Smooth muscle cell (in vitro differentiated cells): ENCODE measurements around the gene ABHD10. TPM values are rescaled to one million over a fixed set of nuclear protein-coding genes. Genes with fewer than 3 reads are reported as not detected.
A peak's percentile ranks its signal among the peaks of the same experiment; 100 is the strongest.

Source experiments
- DNase-seq: peaks from one replicate; lab custom pipeline; 2025; ENCODE audit not compliant: unreplicated experiment; lab: John Stamatoyannopoulos, UW
- H2AFZ ChIP-seq: fragments of 200-600 bp; sonication (generic); 2 replicates; pipeline ENCODE4 v1.6.0; 2016; ENCODE audit warnings: antibody characterized with exemption, low read depth, mild to moderate bottlenecking
- H3F3A ChIP-seq: fragments of 200-600 bp; sonication (generic); 2 replicates; pipeline ENCODE4 v1.6.0; 2017; ENCODE audit warnings: antibody characterized with exemption, low read depth
- H3K27ac ChIP-seq: fragments of 200-600 bp; sonication (generic); 2 replicates; pipeline ENCODE4 v1.5.1; 2016; ENCODE audit warnings: low read depth, mild to moderate bottlenecking
- H3K27me3 ChIP-seq: fragments of 200-600 bp; sonication (generic); 2 replicates; pipeline ENCODE4 v1.6.1; 2016; ENCODE audit warnings: low read depth, mild to moderate bottlenecking
- H3K36me3 ChIP-seq: fragments of 200-600 bp; sonication (generic); 2 replicates; pipeline ENCODE4 v1.5.1; 2016; ENCODE audit warnings: low read depth
- H3K4me1 ChIP-seq: fragments of 200-600 bp; sonication (generic); 2 replicates; pipeline ENCODE4 v1.5.1; 2016; ENCODE audit warnings: low read depth
- H3K4me2 ChIP-seq: fragments of 200-600 bp; sonication (generic); 2 replicates; pipeline ENCODE4 v1.6.0; 2016; ENCODE audit warnings: mild to moderate bottlenecking
- H3K4me3 ChIP-seq: fragments of 200-600 bp; sonication (generic); 2 replicates; pipeline ENCODE4 v1.5.1; 2016; ENCODE audit warnings: mild to moderate bottlenecking
- H3K79me2 ChIP-seq: fragments of 200-600 bp; sonication (generic); 2 replicates; pipeline ENCODE4 v1.6.0; 2016; ENCODE audit warnings: low read depth, mild to moderate bottlenecking
- H3K9ac ChIP-seq: fragments of 200-600 bp; sonication (generic); 2 replicates; pipeline ENCODE4 v1.6.0; 2016; ENCODE audit warnings: low read depth
- H3K9me3 ChIP-seq: fragments of 200-600 bp; sonication (generic); replicated peaks from 2 replicates; pipeline ENCODE4 v1.5.1; 2016; ENCODE audit warnings: low read depth
- H4K20me1 ChIP-seq: fragments of 200-600 bp; sonication (generic); 2 replicates; pipeline ENCODE4 v1.6.0; 2016; ENCODE audit warnings: low read depth
- CTCF ChIP-seq: fragments of 200-600 bp; sonication (generic); IDR thresholded peaks from 2 replicates; pipeline ENCODE4 v1.5.1; 2017; ENCODE audit warnings: borderline replicate concordance, mild to moderate bottlenecking, antibody characterized with exemption; ENCODE audit not compliant: insufficient read depth, poor library complexity, severe bottlenecking
- WGBS: methylation state at CpG from one replicate; pipeline ENCODE4 v1.1.7; 2016; ENCODE audit warnings: low lambda C conversion rate; 5-methylcytosine and 5-hydroxymethylcytosine counted together
- polyA plus RNA-seq: library from polyadenylated mRNA; unstranded; fragments of >200 nt; fragmentation: Nextera tagmentation; extraction: Ambion mirVana; gene quantifications from 2 replicates; pipeline ENCODE4 v1.2.1, GENCODE V29; 2016
- total RNA-seq: library from RNA; depleted of rRNA; stranded (reverse); fragments of >200 nt; gene quantifications from 2 replicates; pipeline ENCODE4 v1.2.3, GENCODE V29; 2014

Gene ABHD10
- total and polyA plus RNA-seq, 2 experiments from 2014 or later = 44.1 to 44.9 TPM

DNA sequence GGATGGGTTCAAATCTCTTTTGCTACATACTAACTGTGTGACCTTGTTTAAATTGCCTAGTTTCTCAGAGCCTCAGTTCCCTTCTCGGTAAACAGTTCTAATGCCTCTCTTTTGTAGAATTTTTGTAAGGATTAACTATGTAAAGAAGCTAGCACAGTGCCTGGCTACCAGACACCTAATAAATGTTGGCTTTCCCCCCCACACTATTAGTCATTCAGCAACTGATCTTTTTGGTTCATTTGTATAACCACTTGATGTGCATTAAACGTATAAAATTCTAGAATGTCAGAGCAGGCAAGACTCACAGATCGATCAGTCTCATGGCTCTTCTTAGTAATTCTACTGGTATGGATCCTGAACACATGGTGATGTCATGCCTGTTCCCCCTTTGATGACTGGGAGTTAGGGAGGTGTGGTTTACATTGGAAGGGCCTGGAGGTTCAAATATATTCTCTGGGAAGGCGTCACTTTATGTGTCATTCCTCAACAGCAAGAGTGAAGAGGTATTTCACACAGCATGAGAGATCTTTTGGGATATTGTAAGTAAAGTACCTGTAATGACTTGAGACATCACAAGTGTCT lies 26.4 kb downstream of the ABHD10 start:
- Histone ChIP-seq H4K20me1 (no peaks in the 10 kb centered on the region), H3K9me3 (no peaks in the 10 kb centered on the region), H3K4me2 (no peak overlapping the region), H3K27me3 (no peaks in the 10 kb centered on the region), H3K4me1 (peaks cover 13% of the 10 kb centered on the region), H3K27ac (no peak overlapping the region), H3K79me2 (no peaks in the 10 kb centered on the region), H3K4me3 (no peak overlapping the region), H2AFZ (no peak overlapping the region), H3K36me3 (no peaks in the 10 kb centered on the region), H3F3A (peaks cover 3% of the 10 kb centered on the region), H3K9ac (no peak overlapping the region)
- 18% methylated on average over 4 of the region's 4 CpGs for WGBS
- DNase-seq = no peak
- no peak for TF ChIP-seq CTCF

DNA sequence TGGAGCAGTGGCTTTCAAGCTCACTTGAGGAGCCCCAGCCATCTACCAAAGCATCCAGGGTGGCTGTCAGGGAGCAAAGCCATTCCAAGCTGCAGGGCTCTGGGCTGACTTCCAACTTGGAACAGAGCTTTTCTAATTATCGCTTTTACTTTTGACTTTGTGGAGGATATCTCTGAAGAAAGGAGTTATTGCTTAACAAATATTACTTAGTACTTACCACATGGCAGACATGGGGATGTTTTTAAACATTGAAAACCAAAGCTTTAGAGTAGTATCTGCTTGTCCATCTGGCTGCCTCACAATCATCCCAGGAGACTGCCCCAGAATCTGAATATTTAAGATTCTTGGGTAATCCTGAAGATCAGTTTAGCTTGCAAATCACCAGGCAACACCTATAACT lies 28.8 kb downstream of the ABHD10 start:
- peak overlapping the region; percentile 52 for H3K27ac ChIP-seq
- H3K4me1 ChIP-seq = peaks cover 11% of the 10 kb centered on the region
- TF ChIP-seq CTCF = no peak
- no peak for DNase-seq
- no peaks in the 10 kb centered on the region for H3K36me3 ChIP-seq
- H3K4me3 ChIP-seq = no peak overlapping the region
- no peaks in the 10 kb centered on the region for H3K9me3 ChIP-seq
- H2AFZ ChIP-seq = peak overlapping the region; percentile 10
- WGBS = 26% methylated on average over 1 of the region's 1 CpG
- no peak overlapping the region for H3K9ac ChIP-seq
- peak overlapping the region; percentile 20 for H3K4me2 ChIP-seq
- no peaks in the 10 kb centered on the region for H4K20me1 ChIP-seq
- peaks cover 3% of the 10 kb centered on the region for H3F3A ChIP-seq
- H3K27me3 ChIP-seq = no peaks in the 10 kb centered on the region
- H3K79me2 ChIP-seq = no peaks in the 10 kb centered on the region

GRCh38 chr3:112009670-112010069 lies 30.8 kb downstream of the ABHD10 start:
- H3K36me3 ChIP-seq = no peaks in the 10 kb centered on the region
- no peaks in the 10 kb centered on the region for H4K20me1 ChIP-seq
- 88% methylated on average over 2 of the region's 2 CpGs for WGBS
- H3K9ac ChIP-seq = no peak overlapping the region
- DNase-seq = no peak
- H3K4me3 ChIP-seq = no peak overlapping the region
- H3K27me3 ChIP-seq = no peaks in the 10 kb centered on the region
- peaks cover 3% of the 10 kb centered on the region for H3F3A ChIP-seq
- no peaks in the 10 kb centered on the region for H3K9me3 ChIP-seq
- H3K27ac ChIP-seq = no peak overlapping the region
- no peak overlapping the region for H2AFZ ChIP-seq
- H3K4me2 ChIP-seq = no peak overlapping the region
- no peak for TF ChIP-seq CTCF
- H3K4me1 ChIP-seq = peaks cover 7% of the 10 kb centered on the region
- no peaks in the 10 kb centered on the region for H3K79me2 ChIP-seq

DNA sequence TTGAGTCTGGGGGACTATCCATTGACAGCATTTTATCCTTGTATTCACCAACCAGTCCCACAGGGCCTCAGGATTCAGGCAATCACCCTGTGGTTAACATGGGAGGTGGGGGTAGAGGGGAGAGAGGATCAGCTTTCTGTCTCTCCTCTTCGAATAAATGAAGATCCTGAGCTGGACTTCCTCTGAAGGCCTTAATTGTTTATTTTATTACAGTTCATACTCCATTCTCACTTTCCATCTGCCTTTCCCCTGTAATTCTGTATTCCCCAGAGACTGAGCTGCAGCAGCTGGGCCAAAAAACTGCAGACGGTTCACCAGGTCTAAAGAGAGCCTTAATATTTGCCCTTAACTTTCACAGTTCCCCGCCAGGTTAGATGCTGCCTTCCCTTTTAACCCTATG lies 31.8 kb downstream of the ABHD10 start:
- Histone ChIP-seq H3F3A (peaks cover 3% of the 10 kb centered on the region), H4K20me1 (no peaks in the 10 kb centered on the region)
- TF ChIP-seq CTCF = no peak

More for the DNA sequence above, 31.8 kb downstream of the ABHD10 start:
- H2AFZ ChIP-seq = no peak overlapping the region
- H3K27me3 ChIP-seq = no peaks in the 10 kb centered on the region
- no peaks in the 10 kb centered on the region for H3K79me2 ChIP-seq
- H3K4me2 ChIP-seq = no peak overlapping the region
- 63% methylated on average over 3 of the region's 3 CpGs for WGBS
- no peaks in the 10 kb centered on the region for H3K9me3 ChIP-seq
- H3K36me3 ChIP-seq = no peaks in the 10 kb centered on the region
- peaks cover 4% of the 10 kb centered on the region for H3K4me1 ChIP-seq
- H3K27ac ChIP-seq = no peak overlapping the region
- no peak overlapping the region for H3K9ac ChIP-seq
- DNase-seq = no peak
- H3K4me3 ChIP-seq = no peak overlapping the region
